ENCODE results near the gene MYH6. TPM values are rescaled to one million over a fixed set of nuclear protein-coding genes. Genes with fewer than 3 reads are reported as not detected.

MYH6 gene
- total RNA-seq, 1 experiment from 2014 or later = 0.07 TPM

DNA sequence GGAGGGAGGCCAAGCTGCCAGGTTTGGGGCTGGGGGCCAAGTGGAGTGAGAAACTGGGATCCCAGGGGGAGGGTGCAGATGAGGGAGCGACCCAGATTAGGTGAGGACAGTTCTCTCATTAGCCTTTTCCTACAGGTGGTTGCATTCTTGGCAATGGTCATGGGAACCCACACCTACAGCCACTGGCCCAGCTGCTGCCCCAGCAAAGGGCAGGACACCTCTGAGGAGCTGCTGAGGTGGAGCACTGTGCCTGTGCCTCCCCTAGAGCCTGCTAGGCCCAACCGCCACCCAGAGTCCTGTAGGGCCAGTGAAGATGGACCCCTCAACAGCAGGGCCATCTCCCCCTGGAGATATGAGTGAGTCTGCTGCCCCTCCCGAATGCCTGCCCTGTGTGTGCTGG lies 35.0 kb downstream of the MYH6 start:
- Histone ChIP-seq H4K20me1 (ENCODE audit: control insufficient read depth, insufficient read depth, insufficient read length) (no peaks in the 10 kb centered on the region), H4K8ac (replicated peaks; ENCODE audit: insufficient read length, low read depth, low read length) (no peak overlapping the region), H3K23ac (ENCODE audit: insufficient read length, low read depth, low read length) (no peak overlapping the region), H2AK5ac (ENCODE audit: insufficient read length, low read length) (no peak overlapping the region), H3K27me3 (ENCODE audit: insufficient read depth, low read length) (no peaks in the 10 kb centered on the region; the same call in 1 of the 2 replicates), H3T11ph (ENCODE audit: low read length) (no peak overlapping the region), H2BK15ac (ENCODE audit: low read depth, low read length) (no peak overlapping the region), H2BK120ac (ENCODE audit: low read depth, low read length, poor library complexity, severe bottlenecking) (no peak overlapping the region), H3K56ac (ENCODE audit: insufficient read length, low read depth, low read length) (no peak overlapping the region), H3K79me1 (ENCODE audit: insufficient read depth, low read depth, low read length, poor library complexity, severe bottlenecking) (no peaks in the 10 kb centered on the region), H2AFZ (ENCODE audit: low read length) (no peak overlapping the region), H2BK20ac (ENCODE audit: low read depth, low read length, poor library complexity, severe bottlenecking) (no peak overlapping the region), H4K91ac (ENCODE audit: insufficient read length, low read depth, low read length) (no peak overlapping the region), H2BK12ac (ENCODE audit: insufficient read length, low read depth, low read length) (no peak overlapping the region), H2BK5ac (ENCODE audit: insufficient read length, low read length) (no peak overlapping the region), H3K4ac (ENCODE audit: low read depth, low read length) (no peak overlapping the region), H3K4me2 (ENCODE audit: insufficient read depth, insufficient read length, low read length) (no peak overlapping the region), H3K18ac (ENCODE audit: insufficient read length, low read depth, low read length) (no peak overlapping the region), H3K27ac (ENCODE audit: insufficient read length, low read depth, low read length) (no peak overlapping the region), H3K14ac (ENCODE audit: insufficient read depth, low read length) (no peak overlapping the region), H3K79me2 (ENCODE audit: insufficient read depth, low read length) (no peaks in the 10 kb centered on the region), H3K23me2 (ENCODE audit: insufficient read length, low read depth, low read length, poor library complexity, severe bottlenecking) (no peaks in the 10 kb centered on the region), H3K9me3 (ENCODE audit: control insufficient read depth, low read depth, low read length) (no peaks in the 10 kb centered on the region), H4K5ac (ENCODE audit: insufficient read length, low read depth, low read length) (no peak overlapping the region), H3K9ac (ENCODE audit: extremely low read depth, insufficient read length, low read length) (no peak overlapping the region), H3K4me1 (ENCODE audit: insufficient read depth, low read length) (no peaks in the 10 kb centered on the region)
- no CpG with 5 or more reads among the region's 3 CpGs for WGBS (ENCODE audit: extremely low coverage, insufficient read length, low lambda C conversion rate)
- H3K9me3 Mint-ChIP-seq = no peaks in the 10 kb centered on the region
- H3K4me3 Mint-ChIP-seq = no peak overlapping the region
- H3K27ac Mint-ChIP-seq = no peak overlapping the region
- peaks cover 75% of the 10 kb centered on the region for H3K27me3 Mint-ChIP-seq (ENCODE audit: low read depth)
- H3K36me3 Mint-ChIP-seq (ENCODE audit: insufficient read depth in 1 of 3, low read depth in 3 of 3) = no peaks in the 10 kb centered on the region
- TF ChIP-seq, protein P1, sequence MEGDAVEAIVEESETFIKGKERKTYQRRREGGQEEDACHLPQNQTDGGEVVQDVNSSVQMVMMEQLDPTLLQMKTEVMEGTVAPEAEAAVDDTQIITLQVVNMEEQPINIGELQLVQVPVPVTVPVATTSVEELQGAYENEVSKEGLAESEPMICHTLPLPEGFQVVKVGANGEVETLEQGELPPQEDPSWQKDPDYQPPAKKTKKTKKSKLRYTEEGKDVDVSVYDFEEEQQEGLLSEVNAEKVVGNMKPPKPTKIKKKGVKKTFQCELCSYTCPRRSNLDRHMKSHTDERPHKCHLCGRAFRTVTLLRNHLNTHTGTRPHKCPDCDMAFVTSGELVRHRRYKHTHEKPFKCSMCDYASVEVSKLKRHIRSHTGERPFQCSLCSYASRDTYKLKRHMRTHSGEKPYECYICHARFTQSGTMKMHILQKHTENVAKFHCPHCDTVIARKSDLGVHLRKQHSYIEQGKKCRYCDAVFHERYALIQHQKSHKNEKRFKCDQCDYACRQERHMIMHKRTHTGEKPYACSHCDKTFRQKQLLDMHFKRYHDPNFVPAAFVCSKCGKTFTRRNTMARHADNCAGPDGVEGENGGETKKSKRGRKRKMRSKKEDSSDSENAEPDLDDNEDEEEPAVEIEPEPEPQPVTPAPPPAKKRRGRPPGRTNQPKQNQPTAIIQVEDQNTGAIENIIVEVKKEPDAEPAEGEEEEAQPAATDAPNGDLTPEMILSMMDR (conservative IDR thresholded peaks at IDR 0.05) = no peak
- H3K4me1 Mint-ChIP-seq = peaks cover 7 to 16% of the 10 kb centered on the region in 2 experiments; a peak in 3 of 4 replicates
- DNase-seq = no peak
